ENCODE results near the gene SERPINB13. TPM values are rescaled to one million over a fixed set of nuclear protein-coding genes. Genes with fewer than 3 reads are reported as not detected.

The SERPINB13 gene
- not detected in 2 replicates for total RNA-seq
- long read RNA-seq = 0 reads

- no peaks in the 10 kb centered on the region for H3K9me3 Mint-ChIP-seq (ENCODE audit: low read depth)
- DNase-seq (ENCODE audit: low spot score, unreplicated experiment) = no peak
- no peaks in the 10 kb centered on the region for H3K36me3 Mint-ChIP-seq (ENCODE audit: insufficient read depth)
- H3K27ac Mint-ChIP-seq = peak within 1 kb of the TSS; percentile 17
- H3K27me3 Mint-ChIP-seq = no peaks in the 10 kb centered on the region
- H3K4me1 Mint-ChIP-seq (ENCODE audit: low read depth) = peaks cover 3% of the 10 kb centered on the region
- no peak within 1 kb of the TSS for H3K4me3 Mint-ChIP-seq (ENCODE audit: low read depth)
- TF ChIP-seq CTCF (IDR thresholded peaks at IDR 0.05; ENCODE audit: unreplicated experiment) = no peak
Observed at GRCh38 chr18:63586966-63587365, at the start of gene SERPINB13. TSS of gene SERPINB13 (plus strand) at chr18:63587343. CDS start at chr18:63588668, 1,325 bp downstream.

GRCh38 chr18:63539904-63540510 is 47.1 kb upstream of the SERPINB13 start:
- no peaks in the 10 kb centered on the region for H3K4me1 Mint-ChIP-seq (ENCODE audit: low read depth)
- no peak overlapping the region for H3K27ac Mint-ChIP-seq
- no peaks in the 10 kb centered on the region for H3K27me3 Mint-ChIP-seq
- no peak for DNase-seq (ENCODE audit: low spot score, unreplicated experiment)
- no peaks in the 10 kb centered on the region for H3K36me3 Mint-ChIP-seq (ENCODE audit: insufficient read depth)
- H3K9me3 Mint-ChIP-seq (ENCODE audit: low read depth) = no peaks in the 10 kb centered on the region
- no peak for TF ChIP-seq CTCF (IDR thresholded peaks at IDR 0.05; ENCODE audit: unreplicated experiment)
- H3K4me3 Mint-ChIP-seq (ENCODE audit: low read depth) = no peak overlapping the region

- no peaks in the 10 kb centered on the region for H3K36me3 Mint-ChIP-seq (ENCODE audit: insufficient read depth)
- H3K27me3 Mint-ChIP-seq = no peaks in the 10 kb centered on the region
- TF ChIP-seq CTCF (IDR thresholded peaks at IDR 0.05; ENCODE audit: unreplicated experiment) = no peak
- H3K4me1 Mint-ChIP-seq (ENCODE audit: low read depth) = no peaks in the 10 kb centered on the region
- no peaks in the 10 kb centered on the region for H3K9me3 Mint-ChIP-seq (ENCODE audit: low read depth)
- H3K4me3 Mint-ChIP-seq (ENCODE audit: low read depth) = no peak within 1 kb of the TSS
- peak within 1 kb of the TSS; percentile 35 for H3K27ac Mint-ChIP-seq
- no peak for DNase-seq (ENCODE audit: low spot score, unreplicated experiment)
Observed at GRCh38 chr18:63542069-63542468, 45.1 kb upstream of the SERPINB13 start, which contains the start of gene SERPINB12. TSS of gene SERPINB12 (plus strand) at chr18:63542369. CDS start at chr18:63556160, 13,791 bp downstream.

GRCh38 chr18:63544017-63544416 is 43.1 kb upstream of the SERPINB13 start:
- DNase-seq (ENCODE audit: low spot score, unreplicated experiment) = no peak
- H3K4me3 Mint-ChIP-seq (ENCODE audit: low read depth) = no peak overlapping the region
- no peaks in the 10 kb centered on the region for H3K36me3 Mint-ChIP-seq (ENCODE audit: insufficient read depth)
- H3K27ac Mint-ChIP-seq = no peak overlapping the region
- H3K4me1 Mint-ChIP-seq (ENCODE audit: low read depth) = no peaks in the 10 kb centered on the region
- no peak for TF ChIP-seq CTCF (IDR thresholded peaks at IDR 0.05; ENCODE audit: unreplicated experiment)
- H3K27me3 Mint-ChIP-seq = no peaks in the 10 kb centered on the region
- H3K9me3 Mint-ChIP-seq (ENCODE audit: low read depth) = no peaks in the 10 kb centered on the region

- H3K27ac Mint-ChIP-seq = no peak overlapping the region
- no peaks in the 10 kb centered on the region for H3K4me1 Mint-ChIP-seq (ENCODE audit: low read depth)
- H3K36me3 Mint-ChIP-seq (ENCODE audit: insufficient read depth) = no peaks in the 10 kb centered on the region
- DNase-seq (ENCODE audit: low spot score, unreplicated experiment) = no peak
- TF ChIP-seq CTCF (IDR thresholded peaks at IDR 0.05; ENCODE audit: unreplicated experiment) = no peak
- no peaks in the 10 kb centered on the region for H3K27me3 Mint-ChIP-seq
- no peak overlapping the region for H3K4me3 Mint-ChIP-seq (ENCODE audit: low read depth)
- H3K9me3 Mint-ChIP-seq (ENCODE audit: low read depth) = no peaks in the 10 kb centered on the region
Observed at GRCh38 chr18:63545000-63545399, 42.1 kb upstream of the SERPINB13 start.

Measured in progenitor cell of endocrine pancreas (in vitro differentiated cells).